H1 (cell line): ENCODE results near the gene DNAJC7. TPM values are rescaled to one million over a fixed set of nuclear protein-coding genes. Genes with fewer than 3 reads are reported as not detected.

ENCODE experiments used
- BRCA1 ChIP-seq: IDR thresholded peaks from 2 replicates; pipeline ENCODE4 v1.6.1; 2012; ENCODE audit warnings: low read depth, low read length, improper control_type of control experiment
- MAFK ChIP-seq: IDR thresholded peaks from 2 replicates; pipeline ENCODE4 v1.6.1; 2012; ENCODE audit warnings: low read depth, mild to moderate bottlenecking, improper control_type of control experiment, low read length
- NRF1 ChIP-seq: IDR thresholded peaks from 2 replicates; pipeline ENCODE4 v1.6.1; 2011; ENCODE audit warnings: mild to moderate bottlenecking, low read depth, low read length, improper control_type of control experiment
- RXRA ChIP-seq: IDR thresholded peaks from 2 replicates; pipeline ENCODE4 v1.6.1; 2011; ENCODE audit warnings: low read depth, mild to moderate bottlenecking, low read length, moderate library complexity; ENCODE audit not compliant: insufficient read depth
- SP2 ChIP-seq: IDR thresholded peaks from 2 replicates; pipeline ENCODE4 v1.6.1; 2012; ENCODE audit warnings: mild to moderate bottlenecking, low read length, inconsistent platforms
- TCF12 ChIP-seq: IDR thresholded peaks from 2 replicates; pipeline ENCODE4 v1.6.1; 2011; ENCODE audit warnings: low read depth, mild to moderate bottlenecking, low read length
- polyA plus RNA-seq, 7 experiments: library from polyadenylated mRNA; depleted of rRNA in 3 of 7; stranded (reverse) in 5 of 7; unstranded in 2 of 7; fragments of >200 nt in 5 of 7; fragments of 200-250 nt in 2 of 7; gene quantifications; 1 replicate in 5 of 7; 2 replicates in 1 of 7; 4 replicates in 1 of 7; pipeline versions ENCODE4 v1.2.1 to v1.2.3, GENCODE V29; 2011 to 2013; ENCODE audit warnings: missing spikeins in 2 of 7, mixed read lengths in 2 of 7
- total RNA-seq: library from RNA; stranded (reverse); fragmentation: NEBNext Ultra II Directional; extraction: Animal tissue kit (Norgen Biotek cat#: 25700); gene quantifications from 2 replicates; pipeline ENCODE4 v1.2.1, GENCODE V29; 2021
- TF ChIP-seq, protein P1 (sequence below): IDR thresholded peaks from 2 replicates; pipeline ENCODE4 v1.6.1; 2011; ENCODE audit warnings: low read length, improper control_type of control experiment

Gene DNAJC7
- total and polyA plus RNA-seq, 2 of the 8 experiments (the other 6 are each of a cell fraction or from before 2014, with no cell fraction given): 31.0 to 148 TPM

- TF ChIP-seq BRCA1 (no peak), MAFK (no peak), NRF1 (no peak), RXRA (no peak), SP2 (no peak), TCF12 (no peak)
- TF ChIP-seq, protein P1, sequence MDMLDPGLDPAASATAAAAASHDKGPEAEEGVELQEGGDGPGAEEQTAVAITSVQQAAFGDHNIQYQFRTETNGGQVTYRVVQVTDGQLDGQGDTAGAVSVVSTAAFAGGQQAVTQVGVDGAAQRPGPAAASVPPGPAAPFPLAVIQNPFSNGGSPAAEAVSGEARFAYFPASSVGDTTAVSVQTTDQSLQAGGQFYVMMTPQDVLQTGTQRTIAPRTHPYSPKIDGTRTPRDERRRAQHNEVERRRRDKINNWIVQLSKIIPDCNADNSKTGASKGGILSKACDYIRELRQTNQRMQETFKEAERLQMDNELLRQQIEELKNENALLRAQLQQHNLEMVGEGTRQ: no peak
These were observed 8.7 kb upstream of the DNAJC7 start (continued) for GRCh38 chr17:42025936-42026335.
